ENCODE measurements around the gene PRRT1B. TPM values are rescaled to one million over a fixed set of nuclear protein-coding genes. Genes with fewer than 3 reads are reported as not detected.
A peak's percentile ranks its signal among the peaks of the same experiment; 100 is the strongest.

Gene PRRT1B
- polyA plus RNA-seq, 3 donors = not detected

GRCh38 chr9:131517761-131518190 is 27.5 kb upstream of the PRRT1B start:
- Histone ChIP-seq H3K79me2 (ENCODE audit: insufficient read depth, low read length) (no peaks in the 10 kb centered on the region), H3K9ac (ENCODE audit: insufficient read depth, low read length, poor library complexity, severe bottlenecking) (no peak overlapping the region), H3K36me3 (replicated peaks in 1 of 2; ENCODE audit: control insufficient read depth in 1 of 2, insufficient read depth in 2 of 2, low read length in 2 of 2) (peaks cover 50 to 60% of the 10 kb centered on the region in 2 donors), H3K4me1 (ENCODE audit: control insufficient read depth in 1 of 2, insufficient read depth in 2 of 2, low read length in 2 of 2) (no peaks in the 10 kb centered on the region), H3K27me3 (ENCODE audit: control insufficient read depth in 2 of 2, insufficient read depth in 2 of 2, low read length in 2 of 2) (no peaks in the 10 kb centered on the region), H4K20me1 (ENCODE audit: insufficient read depth, low read length) (no peaks in the 10 kb centered on the region), H3K27ac (ENCODE audit: low read depth in 1 of 2, low read length in 2 of 2) (no peak overlapping the region), H2AFZ (ENCODE audit: insufficient read depth, low read depth, low read length, poor library complexity, severe bottlenecking) (no peak overlapping the region), H3K4me2 (replicated peaks; ENCODE audit: extremely low read depth, low read length, poor library complexity, severe bottlenecking) (no peak overlapping the region), H3K4me3 (replicated peaks in 1 of 3; ENCODE audit: low read depth in 2 of 3, low read length in 3 of 3) (no peak overlapping the region), H3K9me3 (replicated peaks in 1 of 2; ENCODE audit: control insufficient read depth in 1 of 2, insufficient read depth in 1 of 2, low read length in 2 of 2) (peaks cover 26 to 30% of the 10 kb centered on the region in 2 donors)
- intact Hi-C loops (cut with micrococcal nuclease) = no loop called here
- no peak for TF ChIP-seq CTCF (IDR thresholded peaks at IDR 0.05)
- peak overlapping the region in 3 of 7 donors; percentile 2 to 76 (median 3) for H3K27ac Mint-ChIP-seq
- 94% methylated on average over 11 of the region's 11 CpGs for WGBS (ENCODE audit: insufficient coverage)
- peaks cover 0 to 2% (median 0%) of the 10 kb centered on the region in 3 donors for H3K27me3 Mint-ChIP-seq (ENCODE audit: low read depth in 3 of 3)
- DNase-seq = no peak
- peaks cover 45 to 72% of the 10 kb centered on the region in 2 donors for H3K36me3 Mint-ChIP-seq
- no peak overlapping the region for H3K4me3 Mint-ChIP-seq
- no peaks in the 10 kb centered on the region for H3K4me1 Mint-ChIP-seq
- peaks cover 0 to 11% (median 4%) of the 10 kb centered on the region in 7 donors for H3K9me3 Mint-ChIP-seq

- no peak overlapping the region for H3K27ac ChIP-seq (ENCODE audit: low read depth in 1 of 2, low read length in 2 of 2)
- 90% methylated on average over 20 of the region's 20 CpGs for WGBS (ENCODE audit: insufficient coverage)
These were observed 26.8 kb upstream of the PRRT1B start for GRCh38 chr9:131518553-131518952.

More at GRCh38 chr9:131518553-131518952, 26.8 kb upstream of the PRRT1B start:
- Mint-ChIP-seq H3K36me3 (peaks cover 44 to 70% of the 10 kb centered on the region in 2 donors), H3K27ac (no peak overlapping the region), H3K27me3 (ENCODE audit: low read depth in 3 of 3) (peaks cover 0 to 2% (median 1%) of the 10 kb centered on the region in 3 donors), H3K4me1 (no peaks in the 10 kb centered on the region), H3K4me3 (no peak overlapping the region), H3K9me3 (peaks cover 0 to 11% (median 4%) of the 10 kb centered on the region in 7 donors)
- Histone ChIP-seq H3K9me3 (replicated peaks in 1 of 2; ENCODE audit: control insufficient read depth in 1 of 2, insufficient read depth in 1 of 2, low read length in 2 of 2) (peaks cover 26 to 30% of the 10 kb centered on the region in 2 donors), H3K4me3 (replicated peaks in 1 of 3; ENCODE audit: low read depth in 2 of 3, low read length in 3 of 3) (no peak overlapping the region), H3K9ac (ENCODE audit: insufficient read depth, low read length, poor library complexity, severe bottlenecking) (no peak overlapping the region), H3K36me3 (replicated peaks in 1 of 2; ENCODE audit: control insufficient read depth in 1 of 2, insufficient read depth in 2 of 2, low read length in 2 of 2) (peaks cover 47 to 60% of the 10 kb centered on the region in 2 donors), H4K20me1 (ENCODE audit: insufficient read depth, low read length) (no peaks in the 10 kb centered on the region), H3K27me3 (ENCODE audit: control insufficient read depth in 2 of 2, insufficient read depth in 2 of 2, low read length in 2 of 2) (no peaks in the 10 kb centered on the region), H3K79me2 (ENCODE audit: insufficient read depth, low read length) (no peaks in the 10 kb centered on the region), H2AFZ (ENCODE audit: insufficient read depth, low read depth, low read length, poor library complexity, severe bottlenecking) (no peak overlapping the region), H3K4me1 (ENCODE audit: control insufficient read depth in 1 of 2, insufficient read depth in 2 of 2, low read length in 2 of 2) (no peaks in the 10 kb centered on the region), H3K4me2 (replicated peaks; ENCODE audit: extremely low read depth, low read length, poor library complexity, severe bottlenecking) (no peak overlapping the region)
- no peak for DNase-seq
- no peak for TF ChIP-seq CTCF (IDR thresholded peaks at IDR 0.05)
- intact Hi-C loops (cut with micrococcal nuclease) = no loop called here
